OCI-LY1 (cell line): Measurements from ENCODE around the gene VBP1.
A peak's percentile ranks its signal among the peaks of the same experiment; 100 is the strongest.

Experiments
- H2AFZ ChIP-seq: fragments of 200-600 bp; sonication (generic), shearing (Covaris generic); 2 replicates; pipeline ENCODE4 v1.6.0; 2014; ENCODE audit warnings: antibody characterized with exemption, mild to moderate bottlenecking, low read length
- H3F3A ChIP-seq: fragments of 200-600 bp; sonication (generic), shearing (Covaris generic); 2 replicates; pipeline ENCODE4 v1.6.0; 2014; ENCODE audit warnings: mild to moderate bottlenecking, antibody characterized with exemption, low read length, moderate library complexity; ENCODE audit not compliant: insufficient read depth
- H3K27ac ChIP-seq: fragments of 200-600 bp; sonication (generic); 2 replicates; pipeline ENCODE4 v1.5.1; 2014; ENCODE audit warnings: low read length, mixed run types, mild to moderate bottlenecking, low read depth; ENCODE audit not compliant: poor library complexity, severe bottlenecking
- H3K27me3 ChIP-seq: fragments of 200-600 bp; sonication (generic); 2 replicates; pipeline ENCODE4 v1.6.0; 2014; ENCODE audit warnings: antibody characterized with exemption, mild to moderate bottlenecking, low read length, moderate library complexity; ENCODE audit not compliant: insufficient read depth
- H3K36me3 ChIP-seq: fragments of 200-600 bp; sonication (generic); 2 replicates; pipeline ENCODE4 v1.6.1; 2014; ENCODE audit warnings: mild to moderate bottlenecking, antibody characterized with exemption, low read length, moderate library complexity, mixed read lengths; ENCODE audit not compliant: insufficient read depth
- H3K4me1 ChIP-seq: fragments of 200-600 bp; sonication (generic); 2 replicates; pipeline ENCODE4 v1.5.1; 2014; ENCODE audit warnings: mild to moderate bottlenecking, low read length, moderate library complexity; ENCODE audit not compliant: insufficient read depth, severe bottlenecking
- H3K4me2 ChIP-seq: fragments of 200-600 bp; sonication (generic), shearing (Covaris generic); 2 replicates; pipeline ENCODE4 v1.6.1; 2014; ENCODE audit warnings: low read length
- H3K4me3 ChIP-seq: fragments of 200-600 bp; sonication (generic); 2 replicates; pipeline ENCODE4 v1.5.1; 2014; ENCODE audit warnings: low read length, low read depth, mild to moderate bottlenecking, mixed read lengths; ENCODE audit not compliant: poor library complexity, severe bottlenecking
- H3K79me2 ChIP-seq: fragments of 200-600 bp; shearing (Covaris generic); 2 replicates; pipeline ENCODE4 v1.6.1; 2016; ENCODE audit warnings: mixed run types, low read length, mixed read lengths; ENCODE audit not compliant: insufficient read depth
- H3K9ac ChIP-seq: fragments of 200-600 bp; sonication (generic), shearing (Covaris generic); 2 replicates; pipeline ENCODE4 v1.6.1; 2014; ENCODE audit warnings: mild to moderate bottlenecking, low read length, mixed read lengths
- H3K9me2 ChIP-seq: fragments of 200-600 bp; sonication (generic), shearing (Covaris generic); 2 replicates; pipeline ENCODE4 v1.6.1; 2014; ENCODE audit warnings: low read depth, mild to moderate bottlenecking, low read length, mixed read lengths
- H3K9me3 ChIP-seq: fragments of 200-600 bp; shearing (Covaris generic); 2 replicates; pipeline ENCODE4 v1.6.1; 2014; ENCODE audit warnings: low read length, mixed read lengths
- H4K20me1 ChIP-seq: fragments of 200-600 bp; sonication (generic), shearing (Covaris generic); 2 replicates; pipeline ENCODE4 v1.6.0; 2016; ENCODE audit warnings: mild to moderate bottlenecking, low read length; ENCODE audit not compliant: insufficient read depth
- CTCF ChIP-seq: fragments of 200-600 bp; sonication (generic), shearing (Covaris generic); IDR thresholded peaks from 2 replicates; pipeline ENCODE4 v1.5.1; 2017; ENCODE audit warnings: mild to moderate bottlenecking, antibody characterized with exemption, low read length, moderate library complexity, mixed read lengths
- EZH2 ChIP-seq: fragments of 200-600 bp; sonication (generic), shearing (Covaris generic); IDR thresholded peaks from 2 replicates; pipeline ENCODE4 v1.8.0; 2017; ENCODE audit warnings: borderline replicate concordance, mixed run types, mild to moderate bottlenecking, antibody characterized with exemption, low read length, moderate library complexity, mixed read lengths

Gene VBP1

GRCh38 chrX:155215443-155216178, 649 bp upstream of the VBP1 start:
- H3K4me2 ChIP-seq: peak overlapping the region; percentile 88
- peak overlapping the region; percentile 75 for H3K9ac ChIP-seq
- peaks cover 21% of the 10 kb centered on the region for H3K4me1 ChIP-seq
- H3K27me3 ChIP-seq: no peaks in the 10 kb centered on the region
- H3K36me3 ChIP-seq: peaks cover 10% of the 10 kb centered on the region
- peaks cover 28% of the 10 kb centered on the region for H3K79me2 ChIP-seq
- no peaks in the 10 kb centered on the region for H4K20me1 ChIP-seq
- no peaks in the 10 kb centered on the region for H3F3A ChIP-seq
- peak overlapping the region; percentile 39 for H3K27ac ChIP-seq
- peak overlapping the region; percentile 95 for H3K4me3 ChIP-seq
- TF ChIP-seq EZH2 (no peak), CTCF (no peak)
- H2AFZ ChIP-seq: 0 out of 2 replicates have a peak overlapping the region, but pooled peaks have one; percentile 41
- no peaks in the 10 kb centered on the region for H3K9me3 ChIP-seq
- H3K9me2 ChIP-seq: no peaks in the 10 kb centered on the region

GRCh38 chrX:155216940-155217440, 730 bp downstream of the VBP1 start:
- TF ChIP-seq CTCF (0 out of 2 replicates have a peak, but pooled peaks have one; percentile 4), EZH2 (no peak)
- no peaks in the 10 kb centered on the region for H4K20me1 ChIP-seq
- no peaks in the 10 kb centered on the region for H3K9me2 ChIP-seq
- H3K9ac ChIP-seq: peak overlapping the region; percentile 97
- H3K4me1 ChIP-seq: peaks cover 21% of the 10 kb centered on the region
- H3F3A ChIP-seq: no peaks in the 10 kb centered on the region
- peaks cover 28% of the 10 kb centered on the region for H3K79me2 ChIP-seq
- H3K4me3 ChIP-seq: peak overlapping the region; percentile 95
- no peaks in the 10 kb centered on the region for H3K27me3 ChIP-seq
- no peak overlapping the region for H3K27ac ChIP-seq
- H3K36me3 ChIP-seq: peaks cover 24% of the 10 kb centered on the region
- H3K9me3 ChIP-seq: no peaks in the 10 kb centered on the region
- H3K4me2 ChIP-seq: peak overlapping the region; percentile 88
- H2AFZ ChIP-seq: no peak overlapping the region

GRCh38 chrX:155218777-155219176, 2.5 kb downstream of the VBP1 start:
- no peak overlapping the region for H3K9ac ChIP-seq
- no peaks in the 10 kb centered on the region for H4K20me1 ChIP-seq
- H2AFZ ChIP-seq: no peak overlapping the region
- H3K9me2 ChIP-seq: no peaks in the 10 kb centered on the region
- no peaks in the 10 kb centered on the region for H3K9me3 ChIP-seq
- TF ChIP-seq EZH2: no peak
- TF ChIP-seq CTCF: no peak
- no peaks in the 10 kb centered on the region for H3F3A ChIP-seq
- peaks cover 32% of the 10 kb centered on the region for H3K36me3 ChIP-seq
- H3K4me2 ChIP-seq: peak overlapping the region; percentile 88; the same call in 1 of the 2 replicates
- H3K4me1 ChIP-seq: peaks cover 21% of the 10 kb centered on the region
- H3K4me3 ChIP-seq: peak overlapping the region; percentile 95
- no peaks in the 10 kb centered on the region for H3K27me3 ChIP-seq
- peaks cover 28% of the 10 kb centered on the region for H3K79me2 ChIP-seq
- no peak overlapping the region for H3K27ac ChIP-seq
